OCI-LY3 (cell line): Measurements from ENCODE around the gene DVL2.

Experiments
- H2AFZ ChIP-seq: fragments of 200-600, 300-600 bp; shearing (Covaris generic); 2 replicates; pipeline ENCODE4 v1.6.0; 2014; ENCODE audit warnings: antibody characterized with exemption, low read depth, low read length
- H3K27ac ChIP-seq: fragments of 200-600, 300-600 bp; sonication (generic); 2 replicates; pipeline ENCODE4 v1.5.1; 2014; ENCODE audit warnings: mild to moderate bottlenecking, low read length, moderate library complexity, mixed read lengths
- H3K27me3 ChIP-seq: fragments of 200-600, 300-600 bp; sonication (generic); 2 replicates; pipeline ENCODE4 v1.6.1; 2014; ENCODE audit warnings: low read depth, low read length, mixed read lengths
- H3K36me3 ChIP-seq: fragments of 200-600, 300-600 bp; sonication (generic); replicated peaks from 2 replicates; pipeline ENCODE3; 2014; ENCODE audit warnings: low read depth, low read length, mixed read lengths
- H3K4me1 ChIP-seq: fragments of 300-600, 200-600 bp; sonication (generic); 2 replicates; pipeline ENCODE4 v1.6.1; 2014; ENCODE audit warnings: low read length, mixed read lengths
- H3K4me2 ChIP-seq: fragments of 200-600, 300-600 bp; sonication (generic); 2 replicates; pipeline ENCODE4 v1.6.1; 2014; ENCODE audit warnings: low read length, mixed read lengths
- H3K4me3 ChIP-seq: fragments of 300-600, 200-600 bp; sonication (generic); 2 replicates; pipeline ENCODE4 v1.5.1; 2014; ENCODE audit warnings: antibody characterized with exemption, mild to moderate bottlenecking, low read length, moderate library complexity
- H3K79me2 ChIP-seq: fragments of 300-600, 200-600 bp; shearing (Covaris generic); 2 replicates; pipeline ENCODE4 v1.6.1; 2014; ENCODE audit warnings: mild to moderate bottlenecking, low read length, mixed read lengths
- H3K9ac ChIP-seq: fragments of 300-600, 200-600 bp; shearing (Covaris generic); 2 replicates; pipeline ENCODE4 v1.6.0; 2014; ENCODE audit warnings: mild to moderate bottlenecking, low read length, moderate library complexity
- H3K9me3 ChIP-seq: fragments of 200-600, 300-600 bp; shearing (Covaris generic); 2 replicates; pipeline ENCODE4 v1.6.1; 2014; ENCODE audit warnings: low read length, mixed read lengths; ENCODE audit not compliant: insufficient read depth
- H4K20me1 ChIP-seq: fragments of 200-600, 300-600 bp; sonication (generic); 2 replicates; pipeline ENCODE4 v1.6.1; 2016; ENCODE audit warnings: low read length, mixed read lengths; ENCODE audit not compliant: insufficient read depth
- EZH2phosphoT487 ChIP-seq: fragments of 200-600 bp; shearing (Covaris generic); IDR thresholded peaks from 2 replicates; pipeline ENCODE4 v1.6.1; 2018; ENCODE audit warnings: antibody characterized with exemption, mixed run types, low read depth
- TF ChIP-seq, protein P1 (sequence below): fragments of 200-600, 300-600 bp; sonication (generic); IDR thresholded peaks from 2 replicates; pipeline ENCODE4 v1.5.1; 2014; ENCODE audit warnings: antibody characterized with exemption, low read length, low read depth

The DVL2 gene

DNA sequence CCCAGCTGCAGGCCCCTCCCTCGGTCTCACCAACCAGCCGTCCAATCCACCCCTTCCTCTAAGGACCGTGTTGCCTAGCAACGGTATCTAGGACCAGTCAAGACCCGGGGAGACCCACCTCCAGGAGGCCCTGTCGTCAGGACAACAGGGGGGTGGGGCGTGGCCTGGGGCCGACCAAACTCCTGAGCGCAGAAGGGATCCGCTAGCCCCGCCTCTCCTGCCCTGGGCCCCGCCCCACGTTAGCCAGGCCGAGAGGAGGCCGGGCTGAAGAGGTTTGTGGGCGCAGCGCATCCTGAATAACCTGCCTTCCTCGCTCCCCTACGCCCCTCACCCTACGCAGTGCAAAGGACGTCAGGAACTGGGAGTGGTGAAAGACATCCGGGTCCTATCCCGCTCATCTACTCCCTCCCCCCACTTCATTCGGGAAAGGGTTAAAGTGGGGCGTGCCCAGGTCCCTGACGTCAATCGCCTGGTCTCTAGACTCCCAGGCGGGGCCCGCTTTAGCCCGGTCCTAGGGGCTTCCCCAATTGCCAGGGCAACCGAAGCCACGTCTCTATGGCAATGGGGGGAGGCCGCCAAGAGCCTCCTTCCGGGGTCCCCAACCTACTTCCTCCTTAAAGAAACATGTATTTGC lies 29.4 kb downstream of the DVL2 start:
- peak overlapping the region; percentile 35 for H3K27ac ChIP-seq
- H3K36me3 ChIP-seq: no peaks in the 10 kb centered on the region
- TF ChIP-seq EZH2phosphoT487: no peak
- TF ChIP-seq, protein P1, sequence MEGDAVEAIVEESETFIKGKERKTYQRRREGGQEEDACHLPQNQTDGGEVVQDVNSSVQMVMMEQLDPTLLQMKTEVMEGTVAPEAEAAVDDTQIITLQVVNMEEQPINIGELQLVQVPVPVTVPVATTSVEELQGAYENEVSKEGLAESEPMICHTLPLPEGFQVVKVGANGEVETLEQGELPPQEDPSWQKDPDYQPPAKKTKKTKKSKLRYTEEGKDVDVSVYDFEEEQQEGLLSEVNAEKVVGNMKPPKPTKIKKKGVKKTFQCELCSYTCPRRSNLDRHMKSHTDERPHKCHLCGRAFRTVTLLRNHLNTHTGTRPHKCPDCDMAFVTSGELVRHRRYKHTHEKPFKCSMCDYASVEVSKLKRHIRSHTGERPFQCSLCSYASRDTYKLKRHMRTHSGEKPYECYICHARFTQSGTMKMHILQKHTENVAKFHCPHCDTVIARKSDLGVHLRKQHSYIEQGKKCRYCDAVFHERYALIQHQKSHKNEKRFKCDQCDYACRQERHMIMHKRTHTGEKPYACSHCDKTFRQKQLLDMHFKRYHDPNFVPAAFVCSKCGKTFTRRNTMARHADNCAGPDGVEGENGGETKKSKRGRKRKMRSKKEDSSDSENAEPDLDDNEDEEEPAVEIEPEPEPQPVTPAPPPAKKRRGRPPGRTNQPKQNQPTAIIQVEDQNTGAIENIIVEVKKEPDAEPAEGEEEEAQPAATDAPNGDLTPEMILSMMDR: no peak
- peak overlapping the region; percentile 76 for H3K4me3 ChIP-seq
- no peaks in the 10 kb centered on the region for H3K27me3 ChIP-seq
- H3K4me1 ChIP-seq: peaks cover 10% of the 10 kb centered on the region
- H3K79me2 ChIP-seq: no peaks in the 10 kb centered on the region
- H2AFZ ChIP-seq: peak overlapping the region; percentile 83
- peak overlapping the region; percentile 41 for H3K9ac ChIP-seq
- H4K20me1 ChIP-seq: no peaks in the 10 kb centered on the region
- peak overlapping the region; percentile 90 for H3K4me2 ChIP-seq
- H3K9me3 ChIP-seq: no peaks in the 10 kb centered on the region

DNA sequence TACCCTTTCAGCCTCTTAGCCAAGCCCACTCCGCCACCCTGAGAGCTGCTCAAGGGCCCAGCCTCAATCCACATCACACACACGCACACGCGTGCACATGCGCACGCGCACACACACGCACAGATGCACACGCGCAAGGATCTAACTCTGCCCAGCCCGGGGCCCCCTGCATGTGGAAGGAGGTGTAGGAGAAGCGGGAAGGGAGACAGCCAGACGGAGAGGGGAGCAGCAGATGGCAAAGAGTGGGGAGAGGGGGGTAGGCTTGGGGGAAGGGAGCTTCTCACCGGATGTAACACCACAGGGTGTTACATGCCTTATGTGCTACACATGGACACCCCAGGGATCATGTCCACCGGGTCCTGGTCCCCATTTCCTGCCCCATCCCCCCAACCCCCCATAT lies 30.0 kb downstream of the DVL2 start:
- Histone ChIP-seq H4K20me1 (no peaks in the 10 kb centered on the region), H3K9me3 (no peaks in the 10 kb centered on the region), H3K27me3 (no peaks in the 10 kb centered on the region), H3K4me2 (peak overlapping the region; percentile 90), H3K36me3 (no peaks in the 10 kb centered on the region), H3K79me2 (no peaks in the 10 kb centered on the region), H3K27ac (no peak overlapping the region), H3K9ac (peak overlapping the region; percentile 41; the same call in 1 of the 2 replicates), H2AFZ (0 out of 2 replicates have a peak overlapping the region, but pooled peaks have one; percentile 83), H3K4me3 (peak overlapping the region; percentile 76), H3K4me1 (peaks cover 10% of the 10 kb centered on the region)
- TF ChIP-seq EZH2phosphoT487: no peak
- TF ChIP-seq, protein P1: no peak

DNA sequence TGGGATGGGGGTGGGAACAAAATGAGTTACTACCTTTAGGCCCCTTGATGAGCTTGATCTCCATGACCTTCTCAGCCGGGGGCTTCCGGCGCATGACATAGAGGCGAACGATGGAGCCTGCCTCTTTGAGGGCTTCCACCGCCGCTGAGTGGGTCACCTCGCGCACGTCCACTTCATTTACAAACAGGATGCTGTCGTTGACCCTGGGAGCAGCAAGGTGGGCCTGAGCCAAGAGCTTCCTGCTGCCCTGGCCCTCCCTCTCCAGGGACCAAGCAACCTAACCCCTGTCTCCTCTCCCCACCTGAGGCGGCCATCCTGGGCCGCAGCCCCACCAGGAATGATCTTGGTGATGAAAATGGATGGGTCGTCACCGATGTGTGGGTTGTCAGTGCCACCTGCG lies 30.9 kb downstream of the DVL2 start:
- Histone ChIP-seq H3K27me3 (no peaks in the 10 kb centered on the region), H3K4me3 (no peak overlapping the region), H3K4me1 (peaks cover 10% of the 10 kb centered on the region), H3K27ac (no peak overlapping the region), H3K9ac (no peak overlapping the region), H3K9me3 (no peaks in the 10 kb centered on the region), H3K4me2 (no peak overlapping the region), H3K79me2 (no peaks in the 10 kb centered on the region), H3K36me3 (no peaks in the 10 kb centered on the region), H2AFZ (no peak overlapping the region), H4K20me1 (no peaks in the 10 kb centered on the region)
- TF ChIP-seq, protein P1: no peak
- no peak for TF ChIP-seq EZH2phosphoT487

DNA sequence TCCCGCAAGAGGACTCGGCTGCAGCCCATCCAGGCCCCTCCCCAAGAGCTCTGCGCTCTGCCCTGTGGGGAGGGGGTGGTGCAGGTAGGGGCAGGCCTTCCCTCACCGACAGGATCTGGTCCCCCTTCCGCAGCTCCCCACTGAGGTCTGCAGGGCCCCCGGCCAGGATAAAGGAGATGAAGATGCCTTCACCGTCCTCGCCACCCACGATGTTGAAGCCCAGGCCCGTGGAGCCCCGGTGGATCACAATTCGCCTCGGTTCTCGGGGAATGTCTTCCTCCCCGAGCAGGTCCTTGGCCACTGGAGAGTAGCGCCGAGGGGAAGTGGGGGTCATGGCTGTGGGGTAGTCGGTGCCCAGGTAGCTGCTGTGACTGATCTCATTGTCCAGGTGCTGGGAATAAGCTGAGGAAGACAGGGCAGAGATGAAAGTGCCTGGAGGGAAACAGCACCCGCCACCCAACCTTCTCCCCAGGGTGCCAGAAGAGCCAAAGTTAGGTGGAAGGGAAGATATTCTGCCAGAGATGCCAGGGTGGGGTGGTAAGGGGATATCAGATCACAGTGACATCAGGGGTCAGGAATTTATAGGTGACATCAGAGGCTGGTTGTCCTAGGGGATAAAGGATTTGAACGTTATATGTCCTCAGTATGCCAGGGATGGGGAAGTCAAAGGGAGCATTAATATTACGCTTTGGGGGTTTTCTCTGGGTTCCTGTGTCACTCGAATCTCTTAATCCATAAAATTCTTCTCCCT lies 37.5 kb downstream of the DVL2 start:
- no peaks in the 10 kb centered on the region for H4K20me1 ChIP-seq
- H2AFZ ChIP-seq: no peak overlapping the region
- H3K9ac ChIP-seq: no peak overlapping the region
- H3K4me2 ChIP-seq: no peak overlapping the region
- no peaks in the 10 kb centered on the region for H3K9me3 ChIP-seq
- H3K79me2 ChIP-seq: no peaks in the 10 kb centered on the region
- no peaks in the 10 kb centered on the region for H3K36me3 ChIP-seq
- H3K27me3 ChIP-seq: no peaks in the 10 kb centered on the region
- TF ChIP-seq, protein P1: no peak
- no peak for TF ChIP-seq EZH2phosphoT487
- H3K27ac ChIP-seq: no peak overlapping the region
- H3K4me1 ChIP-seq: no peaks in the 10 kb centered on the region
- H3K4me3 ChIP-seq: no peak overlapping the region
